Measurements from ENCODE around the gene KITLG.
"Not testable (repeated sequence)": the region's sequence is repeated elsewhere in the genome, so short reads cannot be mapped to it uniquely, and the experiment has no call there.

KITLG gene, protein sequence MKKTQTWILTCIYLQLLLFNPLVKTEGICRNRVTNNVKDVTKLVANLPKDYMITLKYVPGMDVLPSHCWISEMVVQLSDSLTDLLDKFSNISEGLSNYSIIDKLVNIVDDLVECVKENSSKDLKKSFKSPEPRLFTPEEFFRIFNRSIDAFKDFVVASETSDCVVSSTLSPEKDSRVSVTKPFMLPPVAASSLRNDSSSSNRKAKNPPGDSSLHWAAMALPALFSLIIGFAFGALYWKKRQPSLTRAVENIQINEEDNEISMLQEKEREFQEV

GRCh38 chr12:88580051-88580871 lies at the start of gene KITLG:
Gene KITLG (minus strand): TSS chr12:88580471. CDS start chr12:88580278, 193 bp downstream.
- TF ChIP-seq CTCF (conservative IDR thresholded peaks at IDR 0.05), result peak; percentile 70
- H3K27ac ChIP-seq, result peak within 1 kb of the TSS; percentile 67

DNA sequence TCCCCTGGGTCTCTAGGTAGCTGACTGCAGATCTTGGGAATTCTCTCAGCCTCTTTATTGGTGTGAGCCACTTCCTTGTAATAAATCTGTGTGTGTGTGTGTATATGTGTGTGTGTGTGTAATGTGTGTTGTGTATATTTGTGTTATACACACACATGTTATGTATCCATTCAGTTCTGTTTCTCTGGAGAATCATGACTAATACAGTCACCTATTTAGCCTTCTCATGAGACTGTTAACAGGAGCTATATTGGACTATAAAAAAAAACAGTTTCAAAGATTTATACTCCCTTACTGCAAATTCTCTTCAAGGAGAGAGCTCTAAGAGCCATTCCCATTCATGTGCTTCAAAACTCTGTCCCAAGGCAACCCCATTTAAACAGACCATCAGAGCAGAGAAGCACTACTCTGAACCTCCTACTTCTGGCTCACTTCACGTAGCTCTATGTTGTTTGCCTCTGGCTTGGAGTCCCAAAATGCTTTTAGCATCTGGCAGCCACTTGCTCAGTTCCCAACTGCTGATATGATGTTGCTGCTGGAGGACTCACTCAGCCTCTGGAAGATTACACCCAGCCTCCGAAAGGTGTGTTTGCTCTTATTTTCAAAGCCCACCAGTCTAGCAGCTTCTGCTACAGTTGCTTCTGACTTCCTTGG lies 48.7 kb upstream of the KITLG start:
- no peak overlapping the region for H3K27ac ChIP-seq
- TF ChIP-seq CTCF (conservative IDR thresholded peaks at IDR 0.05), result no peak

DNA sequence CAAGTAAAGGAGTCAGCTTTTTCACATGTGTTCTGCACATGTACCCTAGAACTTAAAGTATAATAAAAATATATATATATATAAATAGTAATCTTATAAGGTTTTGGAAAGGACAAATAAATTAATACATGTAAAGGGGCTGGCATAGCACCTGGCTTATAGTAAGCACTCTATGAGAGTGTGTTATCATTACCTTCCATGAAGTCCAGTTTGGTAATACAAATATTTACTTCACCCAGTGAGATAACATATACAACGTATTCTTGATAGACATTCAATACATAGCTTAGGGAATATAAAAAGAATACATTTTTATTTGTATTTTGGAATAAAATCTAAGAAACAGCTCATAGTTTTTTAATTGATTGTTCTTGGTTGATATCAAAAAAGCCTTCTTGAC lies 47.8 kb upstream of the KITLG start:
- not testable (repeated sequence) for H3K27ac ChIP-seq

GRCh38 chr12:88627501-88627900 lies 47.2 kb upstream of the KITLG start:
- no peak overlapping the region for H3K27ac ChIP-seq
- TF ChIP-seq CTCF (conservative IDR thresholded peaks at IDR 0.05), result no peak

DNA sequence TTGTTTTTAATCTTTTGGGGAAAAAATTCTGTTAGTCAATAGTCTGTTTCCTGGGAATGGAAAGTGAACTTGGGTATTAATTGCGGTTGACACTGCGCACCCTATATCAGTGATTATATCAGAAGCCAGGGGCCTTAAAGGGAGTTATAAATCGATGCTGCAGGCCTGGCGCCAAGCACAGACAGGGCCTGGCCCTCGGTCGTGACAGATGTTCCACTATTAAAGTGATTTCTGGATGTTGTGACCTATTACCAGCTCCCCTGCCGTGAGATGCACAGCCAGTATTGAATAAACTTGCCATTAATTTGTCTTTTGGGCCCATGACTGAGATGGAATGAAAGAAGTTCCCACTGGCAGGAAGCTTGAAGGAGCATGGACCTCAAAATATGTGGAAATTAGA lies 45.1 kb upstream of the KITLG start:
- no peak for TF ChIP-seq CTCF (conservative IDR thresholded peaks at IDR 0.05)
- no peak overlapping the region for H3K27ac ChIP-seq

DNA sequence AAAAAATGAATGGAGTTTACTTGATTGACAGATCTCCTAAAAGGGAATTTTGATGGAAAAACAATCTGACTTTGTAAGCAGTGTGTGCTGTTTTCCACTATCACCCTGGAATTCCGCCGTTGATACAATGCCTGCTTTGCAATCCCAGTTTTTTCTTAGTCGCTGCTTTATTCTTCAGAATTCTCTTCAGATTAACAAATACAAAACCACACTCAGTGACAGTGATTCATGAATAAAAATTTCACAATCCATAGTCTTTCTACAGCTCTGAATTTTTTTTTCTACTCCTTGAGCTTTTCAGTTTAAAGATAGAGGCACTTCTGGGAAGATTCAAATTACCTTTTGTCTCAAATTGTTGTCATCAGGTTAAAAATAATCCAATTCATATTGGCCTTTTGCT lies 44.6 kb upstream of the KITLG start:
- no peak for TF ChIP-seq CTCF (conservative IDR thresholded peaks at IDR 0.05)
- no peak overlapping the region for H3K27ac ChIP-seq

DNA sequence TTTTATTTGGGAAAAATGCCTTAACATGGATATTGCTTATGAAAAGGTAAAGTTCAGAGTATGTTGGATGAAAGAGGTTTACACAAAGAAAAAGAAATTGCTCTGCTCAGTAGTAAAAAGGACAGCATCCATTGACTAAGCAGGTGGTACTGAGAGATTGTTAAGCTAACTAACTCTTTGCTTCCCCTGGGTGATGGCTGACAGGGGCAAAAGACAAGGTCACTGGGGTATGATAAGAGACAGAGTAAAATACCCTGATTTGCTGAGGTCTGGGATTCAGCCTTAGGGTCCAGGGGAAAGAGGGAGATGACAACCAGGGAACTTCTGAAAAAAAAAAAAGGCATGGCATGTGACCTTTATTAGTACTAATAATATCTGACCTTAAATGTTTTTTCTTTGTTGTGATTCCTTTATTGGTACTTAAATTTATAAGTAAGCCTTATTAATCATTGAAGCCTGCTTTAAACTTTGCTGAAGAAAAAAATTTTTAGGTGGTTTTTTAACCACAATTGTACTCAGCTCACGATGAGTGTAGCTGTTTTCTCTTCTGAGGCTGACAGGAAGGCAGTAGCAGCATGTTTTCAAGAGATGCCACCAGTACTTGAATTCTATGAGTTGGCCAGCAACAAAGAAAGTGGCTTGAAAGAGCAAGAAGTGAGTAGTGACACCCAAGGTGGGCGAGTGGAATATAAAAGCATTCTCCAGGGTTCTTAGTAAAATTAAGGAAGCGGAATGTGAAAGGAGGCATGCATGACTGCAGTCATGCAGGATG lies 43.7 kb upstream of the KITLG start:
- H3K27ac ChIP-seq, result no peak overlapping the region
- TF ChIP-seq CTCF (conservative IDR thresholded peaks at IDR 0.05), result no peak
